HG02973 (cell line): ENCODE results near the gene ZNF672.
"Not testable (repeated sequence)": the region's sequence is repeated elsewhere in the genome, so short reads cannot be mapped to it uniquely, and the experiment has no call there.

Experiments
- ATAC-seq: cut with Tn5 transposase; IDR thresholded peaks from one replicate; pipeline ENCODE4 v1.9.1; 2021; ENCODE audit warnings: moderate library complexity; ENCODE audit not compliant: unreplicated experiment

The ZNF672 gene

DNA sequence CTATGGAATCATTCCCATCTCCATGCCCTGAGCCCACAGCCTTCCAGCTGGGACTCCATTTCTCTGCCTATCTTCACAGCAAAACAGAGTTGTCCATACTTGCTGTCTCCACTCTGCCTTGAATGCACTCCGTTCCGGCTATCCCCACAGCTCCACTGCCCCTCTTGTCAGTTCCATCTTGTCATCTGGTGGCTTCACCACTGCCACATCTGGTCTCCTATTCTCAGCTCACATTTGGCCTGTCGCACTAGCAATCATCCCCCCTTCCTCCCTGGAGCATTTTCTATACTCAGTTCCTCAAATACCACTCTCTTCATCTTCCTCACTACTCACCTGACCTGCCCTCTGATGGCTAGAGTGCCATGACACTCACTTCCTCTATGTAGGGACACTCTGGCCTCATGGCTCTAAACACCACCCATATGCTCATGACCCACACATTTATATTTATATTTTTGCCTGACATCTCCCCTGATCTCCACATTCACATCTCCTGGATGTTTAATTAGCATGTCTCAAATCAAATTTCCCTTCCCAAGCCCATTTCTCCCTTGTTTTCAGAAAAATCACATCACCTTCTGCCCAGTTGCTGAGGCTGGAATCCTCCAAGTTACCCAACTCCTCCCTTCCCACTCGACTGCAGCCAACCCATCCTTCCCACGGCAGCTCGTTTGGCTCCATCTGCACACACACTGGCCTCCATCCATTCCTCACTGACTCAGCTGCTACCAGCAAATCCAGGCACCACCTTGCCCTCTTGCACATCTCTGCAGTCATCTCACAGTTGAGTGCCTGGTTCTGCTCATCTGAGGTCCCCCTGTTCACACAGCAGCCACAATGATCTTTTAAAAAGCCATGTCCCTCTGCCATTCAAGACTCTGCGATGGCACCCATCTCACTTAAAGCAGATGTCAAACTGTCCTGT lies 14.7 kb downstream of the ZNF672 start:
- no peak for ATAC-seq

DNA sequence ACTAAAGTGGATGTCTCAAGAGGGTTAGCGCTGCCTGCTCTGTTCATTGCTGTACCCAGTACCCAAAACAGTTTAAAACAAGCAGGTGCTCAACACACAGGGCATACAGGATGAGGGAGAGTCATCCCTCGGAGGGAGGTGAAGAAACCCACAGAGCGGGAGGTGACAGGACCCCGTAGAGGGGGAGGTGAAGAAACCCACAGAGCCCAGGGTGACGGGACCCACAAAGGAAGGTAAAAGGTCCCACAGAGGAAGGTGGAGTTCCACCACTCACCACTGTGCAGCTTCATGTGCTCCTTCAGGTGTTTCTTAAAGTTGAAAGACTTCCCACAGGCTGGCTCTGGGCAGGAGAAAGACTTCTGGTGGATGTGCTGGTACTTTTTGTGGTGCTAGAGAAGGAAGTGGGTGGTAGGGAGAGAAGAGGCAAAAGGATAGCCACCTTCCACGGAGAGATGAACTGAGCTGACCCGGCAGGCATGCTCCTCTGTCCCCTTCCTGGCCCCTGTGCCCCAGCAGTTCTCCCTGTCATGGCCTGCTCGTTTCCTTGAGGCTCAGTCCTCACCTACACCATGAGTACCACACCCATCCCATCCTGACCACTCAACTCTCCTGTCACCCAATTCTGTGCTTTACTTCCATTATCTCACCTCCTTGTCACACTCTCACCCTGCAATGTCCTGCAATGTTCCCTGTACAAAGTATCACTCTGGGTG lies 15.8 kb downstream of the ZNF672 start:
- no peak for ATAC-seq

DNA sequence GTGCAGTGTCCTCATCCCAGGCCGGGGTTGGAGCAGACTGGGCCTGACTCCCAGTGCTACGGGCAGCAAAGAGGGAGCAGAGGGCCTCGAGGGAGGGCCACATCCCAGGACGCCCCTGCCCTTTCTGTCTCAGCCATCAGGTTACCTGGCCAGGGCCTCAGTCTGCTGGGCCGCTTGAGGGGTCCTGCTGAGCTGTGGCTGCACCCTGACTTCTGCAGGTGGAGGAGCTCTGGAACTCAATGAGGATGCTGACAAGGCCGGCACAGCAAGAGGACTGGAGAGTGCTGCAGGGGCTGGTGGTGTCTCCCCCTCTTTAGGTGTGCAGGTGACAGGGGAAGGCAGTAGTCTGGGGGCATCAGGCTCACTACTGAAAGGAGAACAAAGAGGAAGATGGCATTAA lies 17.6 kb downstream of the ZNF672 start:
- no peak for ATAC-seq

DNA sequence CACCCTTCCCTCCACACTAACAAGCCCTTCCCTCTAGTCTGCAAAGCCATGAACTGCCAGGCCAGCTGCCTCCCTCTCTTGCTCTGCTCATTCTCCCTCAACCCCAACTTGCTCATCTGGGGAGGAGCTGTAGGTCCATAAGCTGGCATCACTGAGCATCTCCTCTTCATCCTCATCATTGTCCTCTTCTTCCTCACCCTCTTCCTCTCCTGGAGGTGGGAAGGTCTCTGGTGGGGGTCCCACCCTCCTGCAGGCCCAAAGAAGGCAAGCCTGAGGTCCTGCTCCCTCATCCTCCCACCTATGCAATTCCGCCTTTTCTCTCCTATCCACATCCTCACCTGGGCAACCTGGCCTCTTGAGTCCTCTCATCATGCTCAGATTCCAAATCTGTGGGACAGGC lies 18.2 kb downstream of the ZNF672 start:
- no peak for ATAC-seq

DNA sequence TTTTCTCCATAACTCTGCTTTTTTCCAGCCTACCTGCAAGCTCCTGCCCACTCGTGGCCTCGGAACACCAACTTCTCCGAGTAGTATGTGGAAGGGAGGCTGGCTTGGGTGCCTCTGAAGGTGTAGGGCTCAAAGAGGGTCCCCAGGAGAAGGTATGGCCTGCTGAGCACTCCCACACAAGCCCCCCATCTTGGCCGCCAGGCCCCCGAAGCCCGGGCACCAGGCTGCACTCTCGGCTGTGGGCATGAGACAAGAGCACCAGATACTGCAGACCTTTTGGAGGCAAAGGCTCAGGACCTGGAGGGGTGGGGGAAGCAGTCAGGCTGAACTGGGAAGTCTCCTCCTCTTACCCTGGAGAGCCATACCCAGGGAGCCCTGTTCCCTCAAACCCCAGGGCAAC lies 19.2 kb downstream of the ZNF672 start:
- ATAC-seq, result no peak

DNA sequence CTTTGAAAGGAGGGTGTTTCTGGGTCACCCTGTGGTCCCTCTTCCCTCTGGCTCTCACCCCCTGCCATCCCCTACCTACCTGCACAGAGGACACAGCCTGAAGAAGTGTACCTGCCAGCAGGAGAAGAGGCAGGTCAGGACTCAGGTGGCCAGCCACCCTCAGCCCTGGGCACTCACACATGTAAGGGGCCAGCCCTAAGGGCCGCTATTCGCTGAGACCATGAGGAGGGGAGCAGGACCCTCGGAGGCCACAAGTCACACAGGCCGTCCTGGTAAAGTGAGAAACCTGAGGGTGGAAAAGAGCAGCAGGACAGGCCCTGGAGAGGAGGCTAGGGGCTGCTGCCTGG lies 19.7 kb downstream of the ZNF672 start:
- no peak for ATAC-seq

DNA sequence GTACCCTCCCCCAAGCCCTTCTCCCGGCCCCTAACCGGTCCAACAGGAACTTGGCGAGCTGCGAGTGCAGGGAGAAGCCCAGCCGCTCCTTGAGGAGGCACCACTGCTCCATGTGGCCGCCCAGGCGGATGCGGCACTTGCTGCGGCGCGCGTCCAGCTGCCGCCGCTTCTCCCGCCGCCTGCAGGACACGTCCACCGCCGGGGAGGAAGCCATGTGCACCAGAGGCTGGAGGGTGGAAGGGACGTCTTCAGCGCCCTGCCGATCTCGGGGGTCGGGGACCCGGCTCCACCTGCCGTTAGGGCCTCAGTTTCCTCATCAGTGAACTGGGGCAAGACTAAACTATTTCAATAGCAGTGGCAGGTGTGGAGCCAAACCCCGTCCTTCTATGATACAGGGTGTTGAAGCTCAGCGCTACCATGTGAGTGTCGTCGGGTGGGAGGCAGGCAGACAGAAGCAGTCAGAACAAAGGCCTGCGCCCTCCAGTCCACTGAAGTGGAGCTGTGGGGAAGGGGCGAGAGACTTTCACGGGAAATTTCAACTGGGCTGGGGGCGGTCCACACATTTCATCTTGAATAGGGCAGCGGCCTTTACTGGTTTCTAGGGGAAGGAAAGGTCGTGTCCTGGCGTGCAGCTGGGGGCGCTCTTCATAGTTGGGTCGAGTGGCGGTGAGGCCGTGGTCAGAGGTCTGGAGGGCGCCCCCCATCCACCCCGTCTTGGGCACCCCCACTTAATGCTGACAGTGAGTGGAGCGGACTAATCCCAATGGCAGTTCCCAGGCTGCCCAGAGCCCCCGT lies 20.3 kb downstream of the ZNF672 start:
- peak; percentile 36 for ATAC-seq

DNA sequence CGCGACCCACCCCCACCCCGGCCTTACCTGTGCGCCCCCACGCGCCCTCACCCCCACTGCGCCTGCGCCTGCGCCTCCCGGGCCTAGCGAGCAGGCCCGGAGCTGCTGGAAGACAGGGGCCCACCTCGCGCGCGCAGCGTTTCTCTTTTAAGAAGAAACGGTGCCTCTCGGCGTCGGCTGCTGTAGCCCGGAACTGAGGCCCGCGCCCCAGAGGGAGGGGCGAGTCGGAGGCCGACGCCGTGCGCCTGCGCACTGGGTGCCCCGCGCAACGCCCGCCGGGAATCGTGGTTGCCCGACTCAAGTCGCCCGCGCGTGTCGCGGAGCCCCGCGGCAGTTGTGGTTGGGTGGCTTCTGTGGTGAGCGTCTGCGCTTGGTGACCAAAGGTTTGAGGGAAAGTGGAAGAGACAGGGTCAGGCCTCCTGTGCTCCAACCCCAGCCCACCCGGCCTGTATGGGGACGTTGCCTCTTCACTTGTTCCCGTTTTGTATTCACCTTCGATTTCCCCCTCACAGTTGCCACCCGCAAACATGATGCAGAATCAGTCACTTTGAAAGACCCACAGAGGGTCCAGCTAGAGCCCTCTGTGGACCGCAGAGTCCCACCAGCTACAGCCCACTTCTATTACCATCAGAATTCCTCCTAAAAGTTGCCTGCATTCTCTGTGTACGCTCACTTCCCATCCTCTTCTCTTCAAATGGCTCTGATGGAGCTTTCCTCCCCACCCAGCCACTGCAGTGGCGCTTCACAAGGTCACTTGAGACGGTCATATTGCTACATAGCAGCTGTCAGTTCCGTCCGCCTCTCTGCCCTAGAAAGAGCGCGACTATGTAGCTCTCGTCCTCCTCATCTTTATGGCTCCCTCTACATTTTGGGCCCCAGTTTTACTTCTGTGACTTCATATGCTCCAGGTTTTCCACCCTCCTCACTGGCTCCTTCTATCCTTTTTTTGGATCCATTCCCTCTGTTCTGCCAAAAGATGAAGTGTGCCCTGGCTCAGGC lies 21.2 kb downstream of the ZNF672 start, which contains the start of gene ZNF692:
Gene ZNF692 (minus strand): TSS at position 195 of the 999 bp plus-strand sequence. CDS start 776 bp downstream, outside the sequence.
- ATAC-seq, result peak; percentile 75

DNA sequence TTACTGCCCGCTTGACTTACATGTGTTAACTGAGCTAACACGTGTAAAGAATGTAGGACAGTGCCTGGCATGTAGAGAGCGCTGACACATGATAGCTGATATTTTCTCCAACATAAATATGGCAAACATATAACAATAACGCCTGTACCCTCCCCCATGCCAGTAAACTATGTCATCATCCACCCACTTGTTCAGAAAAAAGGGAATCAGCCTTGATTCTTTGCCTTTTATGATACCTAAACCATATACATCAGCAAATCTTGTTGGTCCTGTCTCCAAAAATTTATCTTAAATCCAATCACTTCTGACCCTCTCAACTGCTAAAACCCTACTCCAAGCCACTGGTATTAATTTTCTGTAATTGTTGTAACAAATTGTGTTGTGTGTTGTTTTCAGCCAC lies 22.0 kb downstream of the ZNF672 start:
- ATAC-seq, result no peak

DNA sequence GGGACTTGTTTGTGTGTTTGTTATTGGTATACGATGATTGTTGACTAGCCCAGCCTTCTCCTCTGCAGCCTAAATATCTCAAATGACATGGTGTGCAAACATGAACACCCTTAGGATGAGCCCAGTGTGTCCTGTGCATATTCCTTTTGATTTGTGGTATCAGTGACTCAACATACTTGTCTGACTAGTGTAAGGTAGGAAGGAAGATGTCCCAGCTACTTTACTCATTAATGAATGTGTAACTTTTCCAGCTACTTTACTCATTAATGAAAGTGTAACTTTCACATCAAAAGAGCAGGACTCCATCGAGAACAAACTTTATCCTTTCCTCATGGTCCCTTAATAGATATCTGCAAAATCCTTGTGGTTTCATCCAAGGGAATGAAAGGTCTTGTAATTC lies 23.6 kb downstream of the ZNF672 start:
- no peak for ATAC-seq

DNA sequence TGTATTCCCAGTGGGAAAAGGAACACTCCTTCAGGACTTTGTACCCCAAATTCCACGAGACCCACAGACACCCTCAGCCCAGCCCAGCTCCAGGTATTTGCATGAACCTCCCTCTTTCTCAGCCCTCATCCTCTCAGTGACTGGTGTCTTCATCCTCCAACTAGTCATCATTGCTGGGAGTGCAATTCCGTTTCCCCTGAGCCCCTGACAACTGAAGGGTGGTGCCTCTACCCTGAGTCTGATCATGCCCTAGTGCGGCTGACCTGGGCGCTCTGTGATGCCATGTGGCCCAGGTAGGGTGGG lies 24.6 kb downstream of the ZNF672 start:
- peak; percentile 1 for ATAC-seq

DNA sequence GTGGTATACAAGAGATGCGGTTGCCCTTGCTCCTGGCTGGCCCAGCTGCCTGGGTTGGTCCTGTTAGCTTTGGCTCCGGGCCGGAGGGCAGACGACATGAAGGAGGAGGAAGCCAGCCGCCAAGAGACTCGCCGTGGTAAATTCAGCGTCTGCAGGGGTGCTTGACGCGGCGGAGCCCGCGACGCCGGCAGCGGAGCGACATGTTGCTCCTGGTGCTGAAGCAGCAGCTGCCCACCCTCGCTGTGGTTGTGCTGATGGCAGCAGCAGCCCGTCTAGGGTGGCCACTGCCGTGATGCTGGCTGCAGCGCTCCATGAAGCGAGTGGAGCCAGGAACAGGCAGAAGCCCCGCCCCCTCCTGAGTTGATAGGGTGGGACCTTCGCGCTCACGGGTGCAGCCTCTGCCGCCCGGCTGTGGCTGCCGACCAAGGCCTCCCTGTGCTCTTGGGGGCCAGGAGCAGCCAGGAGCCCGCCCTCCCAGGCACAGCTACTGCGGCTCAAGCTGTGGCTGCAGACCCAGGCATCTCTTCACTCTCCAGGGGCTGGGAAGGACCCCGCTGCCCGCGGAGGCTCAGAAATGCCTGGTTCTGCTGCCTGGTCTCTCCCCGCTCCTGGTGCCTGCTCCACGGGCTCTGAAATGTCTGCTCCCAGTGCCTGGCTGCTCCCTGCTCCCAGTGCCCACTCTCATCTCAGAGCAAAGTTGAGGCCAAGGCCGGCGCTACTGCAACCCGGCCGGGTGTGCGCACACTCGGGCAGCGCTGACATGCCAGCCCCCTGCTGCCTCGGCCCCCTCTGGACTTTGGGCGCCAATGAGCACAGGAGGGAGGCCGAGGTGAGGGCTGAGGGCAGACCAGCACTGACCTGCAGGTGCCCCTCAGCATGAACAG lies 25.2 kb downstream of the ZNF672 start:
- ATAC-seq, result peak; percentile 45

DNA sequence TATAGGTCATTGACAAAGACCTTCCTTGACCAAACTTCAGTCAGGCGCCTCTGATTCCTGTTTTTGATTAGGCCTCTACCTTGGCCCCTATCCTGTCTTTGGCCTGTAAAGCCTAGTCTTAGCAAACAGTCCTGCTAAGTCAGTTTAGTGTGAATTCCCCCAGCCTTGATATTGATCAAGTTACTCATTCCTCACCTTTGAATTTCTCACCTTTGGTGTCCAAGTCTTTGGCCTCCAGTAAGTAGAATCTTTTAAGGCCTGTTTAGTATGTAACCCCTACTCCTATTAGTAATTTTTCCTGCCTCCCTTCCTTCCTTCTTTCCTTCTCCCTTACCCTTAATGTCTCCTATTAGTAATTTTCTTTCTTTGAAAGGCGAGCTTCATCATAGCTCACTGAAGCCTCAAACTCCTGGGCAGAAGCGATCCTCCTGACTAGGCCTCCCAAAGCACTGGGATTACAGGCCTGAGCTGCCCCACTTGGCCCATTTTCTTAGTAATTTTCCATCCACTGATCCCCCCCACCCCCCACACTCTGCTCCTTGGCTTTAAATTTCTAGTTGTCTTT lies 33.9 kb downstream of the ZNF672 start:
- ATAC-seq, result no peak

DNA sequence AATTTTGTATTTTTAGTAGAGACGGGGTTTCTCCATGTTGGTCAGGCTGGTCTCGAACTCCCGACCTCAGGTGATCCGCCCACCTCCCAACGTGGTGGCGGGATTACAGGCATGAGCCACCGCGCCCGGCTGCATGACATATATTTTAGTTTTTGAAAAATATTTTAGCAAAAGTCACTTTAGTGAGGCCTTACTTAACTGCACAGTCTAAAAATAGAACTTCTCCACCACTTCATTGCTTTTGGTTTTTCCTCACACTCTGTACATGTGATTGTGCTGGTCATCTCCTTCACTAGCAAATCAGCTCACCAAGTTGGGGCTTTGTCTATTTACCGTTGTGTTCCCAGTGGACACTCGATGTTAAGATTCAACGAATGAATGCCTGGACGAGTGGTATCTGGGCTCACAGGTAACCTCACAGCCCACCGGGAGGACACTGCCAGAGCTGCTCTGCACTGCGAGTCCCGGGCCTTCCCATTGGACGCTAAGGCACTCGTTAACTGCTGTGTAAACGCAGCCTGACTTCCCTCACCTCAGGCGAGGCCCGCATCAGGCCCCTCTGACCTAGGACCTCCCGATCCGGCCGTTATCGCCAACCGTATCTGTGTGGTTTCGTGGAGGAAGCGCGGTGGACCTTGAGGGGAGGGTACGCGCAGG lies 34.9 kb downstream of the ZNF672 start:
- peak; percentile 22 for ATAC-seq

DNA sequence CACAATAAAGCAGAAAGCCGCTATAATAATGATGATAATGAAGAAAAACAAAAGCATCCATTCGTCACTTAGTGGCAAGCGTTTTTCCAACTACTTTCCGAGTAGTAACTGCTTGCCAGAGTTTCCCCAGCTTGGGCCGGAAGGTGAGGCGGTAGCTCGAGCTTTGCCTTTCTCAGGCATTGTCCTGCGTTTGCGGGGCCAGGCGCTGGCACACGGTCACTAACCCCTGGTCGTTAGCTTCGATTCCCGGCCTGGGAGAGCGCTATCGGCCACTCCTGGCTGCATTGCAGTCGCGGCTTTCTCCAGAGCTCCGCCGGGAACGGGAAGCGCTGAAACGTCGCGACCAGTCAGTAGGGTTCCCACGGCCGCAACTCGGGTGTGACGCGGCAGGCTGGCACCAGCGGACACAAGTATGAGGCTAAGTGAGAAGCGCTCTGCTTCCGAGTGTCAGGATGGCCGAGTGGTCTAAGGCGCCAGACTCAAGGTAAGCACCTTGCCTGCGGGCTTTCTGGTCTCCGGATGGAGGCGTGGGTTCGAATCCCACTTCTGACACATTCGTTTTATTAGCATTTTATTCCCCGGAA lies 35.5 kb downstream of the ZNF672 start:
- ATAC-seq, result peak; percentile 72

DNA sequence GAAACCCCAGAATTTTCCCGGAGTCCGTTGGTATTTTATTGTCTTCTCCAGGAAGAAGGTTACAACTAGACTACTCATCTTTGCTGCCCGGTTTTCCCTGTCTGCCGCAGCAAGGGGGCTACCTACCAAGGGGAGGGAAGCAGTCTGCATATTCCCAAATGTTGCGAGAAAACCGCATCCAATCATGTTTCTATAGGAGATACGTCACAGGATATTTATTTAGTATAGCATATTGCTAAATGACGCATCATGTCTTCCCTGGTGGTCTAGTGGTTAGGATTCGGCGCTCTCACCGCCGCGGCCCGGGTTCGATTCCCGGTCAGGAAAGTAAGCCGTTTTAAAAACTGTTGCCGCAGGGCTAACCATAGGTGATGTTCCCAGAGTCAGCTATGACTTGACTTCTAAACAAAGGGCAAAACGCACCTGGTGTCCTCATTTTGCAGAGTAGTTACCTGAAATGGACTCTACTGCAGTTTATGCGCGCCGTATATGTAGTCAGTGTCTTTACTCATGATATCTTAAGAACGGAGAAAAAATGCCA lies 36.0 kb downstream of the ZNF672 start:
- ATAC-seq, result peak; percentile 66

DNA sequence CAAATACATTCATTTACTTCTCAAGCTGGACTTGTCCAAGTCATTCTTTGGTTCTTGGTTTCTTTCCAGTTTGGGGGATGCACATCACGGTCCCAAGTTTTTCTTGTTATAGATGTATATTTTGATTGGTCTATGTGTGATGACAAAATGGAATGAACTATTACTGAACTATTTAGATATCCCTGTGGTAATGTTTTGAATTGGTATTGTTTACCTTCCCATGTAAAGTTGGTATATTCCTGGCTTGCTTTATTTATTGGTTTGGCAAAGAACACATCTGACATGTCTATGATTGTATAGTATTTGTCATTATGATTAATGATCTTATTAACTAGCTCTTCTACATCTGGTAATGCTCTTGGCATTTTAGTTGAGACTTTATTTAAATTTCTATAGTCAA lies 43.2 kb downstream of the ZNF672 start:
- ATAC-seq, result no peak

DNA sequence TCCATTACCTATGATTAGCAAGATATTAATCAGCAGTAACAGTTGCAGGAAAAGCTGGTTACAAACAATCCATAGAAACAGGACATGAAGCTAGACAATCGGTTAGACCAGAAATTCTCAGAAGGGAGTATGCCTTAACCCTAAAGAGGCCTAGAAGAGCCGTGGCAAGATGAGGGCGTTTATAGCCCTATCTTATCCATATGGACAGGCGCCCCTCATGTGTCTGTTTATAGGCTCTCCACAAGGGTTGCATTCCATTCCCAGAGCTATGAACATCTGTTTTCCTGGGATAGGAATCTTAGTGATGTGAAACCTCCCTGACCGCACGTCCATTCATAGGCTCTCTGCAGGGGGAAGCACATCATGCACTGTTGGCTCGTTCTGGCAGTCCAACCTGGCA lies 44.4 kb downstream of the ZNF672 start:
- not testable (repeated sequence) for ATAC-seq
